CD4-positive, alpha-beta T cell treated with Interleukin-6 at 100 ng/mL for 8 hours (primary cell): Measurements from ENCODE around the gene LDLRAD3.

Experiments used
- DNase-seq: peaks from one replicate; pipeline ENCODE4 v3.0.0-alpha.2; 2020; ENCODE audit warnings: mixed read lengths, low spot score

The LDLRAD3 gene

DNA sequence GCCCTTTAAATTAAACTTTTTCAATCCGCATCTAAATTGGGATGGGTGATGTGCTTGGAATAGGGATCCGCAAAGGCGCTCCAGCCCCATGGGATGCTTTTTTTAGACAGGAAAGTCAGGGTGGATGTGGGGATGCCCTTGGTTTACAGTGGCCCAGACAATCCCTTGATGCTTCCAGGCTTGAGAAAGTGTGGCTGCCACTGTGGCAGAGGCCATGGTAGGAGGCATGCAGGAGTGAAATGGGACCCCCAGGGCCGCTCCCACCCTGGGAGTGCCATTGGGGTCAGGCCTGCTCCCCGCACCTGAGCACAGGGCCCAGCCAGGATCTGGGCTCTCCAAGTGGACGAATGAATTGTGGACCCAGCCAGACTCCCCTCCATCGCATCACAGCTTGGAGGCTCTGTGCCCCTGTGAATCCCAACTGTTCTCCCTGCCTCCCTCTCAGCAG is 269.6 kb downstream of the LDLRAD3 start:
- DNase-seq = no peak

GRCh38 chr11:36214480-36214879 is 270.6 kb downstream of the LDLRAD3 start:
- no peak for DNase-seq

DNA sequence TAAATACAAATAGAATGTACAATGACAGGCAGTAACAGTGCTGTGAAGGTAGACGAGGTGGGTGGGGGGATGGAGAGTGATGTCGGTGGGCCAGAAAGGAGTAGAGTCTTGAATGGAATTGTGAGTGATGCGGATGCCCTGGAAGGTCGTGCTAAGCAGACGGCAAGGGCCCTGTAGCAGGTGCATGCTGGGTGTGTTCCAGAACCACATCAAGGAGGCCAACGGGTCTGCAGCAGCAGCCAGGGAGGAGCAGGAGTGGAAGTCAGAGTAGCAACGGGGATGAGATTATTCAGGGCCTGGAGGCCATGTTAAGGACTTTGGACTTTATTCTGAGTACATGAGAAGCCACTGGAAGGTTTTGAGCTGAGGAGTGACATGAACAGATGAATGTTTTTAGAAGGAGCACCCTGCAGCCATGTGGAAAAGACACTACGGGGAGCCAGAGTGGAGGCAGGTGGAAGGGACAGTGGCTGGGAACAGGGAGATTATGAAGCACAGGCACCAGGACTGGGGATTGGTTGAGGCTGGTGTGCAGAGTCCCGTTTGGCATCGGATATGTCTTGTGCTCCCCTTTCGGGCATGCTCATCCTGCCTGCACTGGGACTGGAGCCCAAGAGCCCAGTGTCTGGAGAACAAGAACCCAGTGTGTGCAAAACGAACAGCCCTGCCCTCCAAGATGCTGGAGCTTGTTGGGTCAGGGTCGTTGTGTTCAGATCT is 271.3 kb downstream of the LDLRAD3 start:
- no peak for DNase-seq

GRCh38 chr11:36215693-36216060 is 271.8 kb downstream of the LDLRAD3 start:
- no peak for DNase-seq

- no peak for DNase-seq
These were observed 272.3 kb downstream of the LDLRAD3 start for GRCh38 chr11:36216061-36216615.

- DNase-seq = no peak
These were observed 274.5 kb downstream of the LDLRAD3 start for GRCh38 chr11:36218283-36218921.

GRCh38 chr11:36219996-36220395 is 276.1 kb downstream of the LDLRAD3 start:
- no peak for DNase-seq

GRCh38 chr11:36222831-36223635 is 279.2 kb downstream of the LDLRAD3 start:
- DNase-seq = no peak

DNA sequence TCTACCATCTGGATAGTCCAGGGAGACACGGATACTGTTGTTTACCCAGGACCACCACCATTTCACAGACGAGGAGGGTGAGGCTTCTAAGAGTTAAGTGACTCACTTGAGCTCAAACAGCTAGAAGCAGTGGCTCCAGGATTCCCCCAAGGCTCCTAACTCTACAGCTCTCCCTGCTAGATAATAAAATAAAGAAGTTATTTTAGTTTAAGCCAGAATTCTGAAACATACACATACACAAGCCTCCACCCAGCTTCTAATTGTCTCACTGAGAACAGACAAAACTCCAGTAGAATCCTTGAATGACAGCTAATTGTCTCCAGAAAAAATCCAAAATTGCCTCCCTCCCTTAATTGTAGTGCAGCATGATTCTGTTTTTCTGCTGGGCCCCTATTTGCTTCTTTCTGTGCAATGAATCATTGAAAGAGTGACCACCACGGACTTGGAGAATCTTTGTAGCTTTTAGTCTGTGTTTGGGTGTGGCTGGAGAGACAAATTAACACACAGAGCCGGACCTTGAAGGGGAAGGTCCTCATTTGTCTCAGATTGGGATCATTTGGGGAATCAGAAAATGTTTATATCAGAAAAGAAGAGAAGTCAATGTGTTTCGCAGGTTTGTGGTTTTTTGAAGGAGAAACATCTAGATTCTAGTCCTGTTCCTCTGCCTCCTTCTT is 280.5 kb downstream of the LDLRAD3 start:
- no peak for DNase-seq

- no peak for DNase-seq
These were observed 283.2 kb downstream of the LDLRAD3 start for GRCh38 chr11:36227044-36227443.

DNA sequence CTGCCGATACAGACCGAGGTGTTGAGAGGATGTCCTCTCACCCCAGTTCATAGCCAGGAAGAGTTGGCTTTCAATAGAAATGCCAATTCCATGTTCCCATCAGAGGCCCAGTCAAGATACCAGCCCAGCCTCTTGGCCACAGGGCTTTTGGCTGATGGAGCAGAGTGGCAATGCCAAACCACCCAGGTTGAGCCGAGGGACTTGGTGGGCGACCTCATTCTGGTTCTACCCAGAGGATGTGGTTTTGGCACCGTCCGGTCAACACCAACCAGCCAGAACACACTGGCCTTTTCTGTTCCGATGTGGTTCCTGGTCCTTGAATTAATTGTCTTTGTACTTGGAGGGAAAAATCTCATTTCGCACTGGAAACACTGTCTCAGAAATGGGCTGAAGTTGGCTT is 284.8 kb downstream of the LDLRAD3 start:
- DNase-seq = no peak

- no peak for DNase-seq
These were observed 285.3 kb downstream of the LDLRAD3 start for GRCh38 chr11:36229091-36229705.

- no peak for DNase-seq
These were observed 287.2 kb downstream of the LDLRAD3 start for GRCh38 chr11:36230779-36231699.

- no peak for DNase-seq
These were observed 289.3 kb downstream of the LDLRAD3 start for GRCh38 chr11:36233204-36233603.

GRCh38 chr11:36234825-36235224 is 291.0 kb downstream of the LDLRAD3 start:
- DNase-seq = no peak

- no peak for DNase-seq
These were observed 291.9 kb downstream of the LDLRAD3 start for GRCh38 chr11:36235750-36236149.

DNA sequence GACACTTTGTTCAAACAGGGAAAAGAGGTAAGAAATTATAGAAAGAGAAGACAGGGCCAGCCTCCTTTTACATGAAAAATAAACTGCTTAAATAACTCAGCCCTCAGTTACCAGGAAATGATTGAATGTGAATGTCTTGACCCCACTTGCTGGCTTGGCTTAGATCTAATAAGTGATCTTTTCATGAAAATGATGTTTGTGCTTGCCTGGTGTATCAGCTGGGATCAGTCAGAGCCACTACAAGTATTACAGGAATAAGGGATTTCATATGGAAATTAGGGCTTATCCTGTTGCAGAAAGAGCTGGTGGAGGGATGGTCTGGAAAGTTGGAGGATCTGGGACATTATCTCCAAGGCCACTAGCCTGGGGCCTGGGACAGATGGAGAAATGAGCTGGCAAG is 293.5 kb downstream of the LDLRAD3 start:
- no peak for DNase-seq

DNA sequence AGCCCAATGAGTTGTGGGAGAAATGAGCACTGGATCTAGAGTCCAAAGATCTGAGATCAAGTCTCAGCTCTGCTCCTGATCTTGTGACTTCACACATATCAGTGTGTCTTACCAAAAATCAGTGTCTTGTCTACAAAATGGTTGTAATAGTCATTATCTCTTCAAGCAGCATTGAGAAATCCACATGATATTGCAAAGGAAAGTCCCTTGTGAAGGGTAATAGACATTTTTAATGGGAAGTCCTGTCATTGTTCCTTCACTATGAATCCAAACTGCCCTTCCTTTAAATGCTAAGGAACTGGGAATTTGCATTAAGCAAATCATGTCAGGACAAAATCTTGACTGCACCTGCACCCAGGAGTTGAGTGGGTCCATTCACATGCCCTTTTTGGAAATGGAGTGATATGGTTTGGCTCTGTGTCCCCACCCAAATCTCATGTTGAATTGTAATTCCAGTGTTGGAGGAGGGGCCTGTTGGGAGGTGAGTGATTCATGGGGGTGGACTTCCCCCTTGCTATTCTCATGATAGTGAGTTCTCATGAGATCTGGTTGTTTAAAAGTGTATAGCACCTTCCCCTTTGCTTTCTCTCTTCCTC is 294.3 kb downstream of the LDLRAD3 start:
- no peak for DNase-seq

DNA sequence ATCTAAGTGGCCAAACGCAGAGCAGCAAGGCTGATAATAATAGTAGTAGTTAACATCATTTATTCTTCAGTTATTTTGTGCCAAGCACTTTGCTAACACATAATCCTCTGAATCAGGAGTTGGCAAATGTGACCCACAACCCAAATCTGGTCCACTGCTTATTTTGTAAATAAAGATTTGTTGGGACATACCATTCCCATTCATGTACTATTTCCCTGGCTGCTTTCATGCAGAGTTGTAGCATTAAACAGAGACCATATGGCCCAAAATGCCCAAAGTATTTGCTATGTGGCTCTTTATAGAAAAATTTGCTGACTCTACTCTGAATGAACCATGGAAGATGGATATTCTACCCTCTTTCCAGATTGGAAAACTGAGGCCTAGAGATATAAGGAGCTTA is 295.0 kb downstream of the LDLRAD3 start:
- DNase-seq = no peak

DNA sequence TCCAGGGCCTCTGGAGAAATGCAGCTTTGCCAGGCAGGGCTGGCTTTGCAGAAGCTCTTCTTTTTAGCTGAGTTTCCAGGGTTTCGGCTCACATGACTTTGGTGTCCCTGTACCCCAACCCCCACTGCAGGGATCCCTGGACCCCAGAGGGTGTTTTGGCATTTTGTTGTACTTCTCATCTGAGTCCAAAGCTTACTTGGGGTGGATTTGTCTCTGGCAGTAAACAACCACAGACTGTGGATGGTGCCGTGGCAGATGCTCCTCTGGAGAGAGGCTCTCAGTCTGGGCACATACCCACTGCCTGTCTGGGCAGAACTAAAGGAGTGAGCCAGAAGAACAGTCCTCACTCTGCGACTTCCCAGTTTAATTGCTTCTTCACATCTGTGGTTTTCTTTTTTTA is 295.8 kb downstream of the LDLRAD3 start:
- DNase-seq = no peak
